Myocyte (in vitro differentiated cells): ENCODE results near the gene CCDC38. TPM values are rescaled to one million over a fixed set of nuclear protein-coding genes. Genes with fewer than 3 reads are reported as not detected.
"Not testable (repeated sequence)": the region's sequence is repeated elsewhere in the genome, so short reads cannot be mapped to it uniquely, and the experiment has no call there.

Source experiments
- DNase-seq: peaks from one replicate; pipeline ENCODE4 v3.0.0-alpha.2; 2012; ENCODE audit warnings: low read depth
- total RNA-seq: library from RNA; depleted of rRNA; stranded (reverse); fragments of >200 nt; gene quantifications from 2 replicates; pipeline ENCODE4 v1.2.3, GENCODE V29; 2014

The CCDC38 gene
- total RNA-seq, 1 donor from 2014 or later, result 0.08 TPM

- no peak for DNase-seq
Observed at GRCh38 chr12:95884998-95885397, 57.4 kb downstream of the CCDC38 start.

GRCh38 chr12:95882873-95883272 lies 59.5 kb downstream of the CCDC38 start:
- DNase-seq, result no peak

DNA sequence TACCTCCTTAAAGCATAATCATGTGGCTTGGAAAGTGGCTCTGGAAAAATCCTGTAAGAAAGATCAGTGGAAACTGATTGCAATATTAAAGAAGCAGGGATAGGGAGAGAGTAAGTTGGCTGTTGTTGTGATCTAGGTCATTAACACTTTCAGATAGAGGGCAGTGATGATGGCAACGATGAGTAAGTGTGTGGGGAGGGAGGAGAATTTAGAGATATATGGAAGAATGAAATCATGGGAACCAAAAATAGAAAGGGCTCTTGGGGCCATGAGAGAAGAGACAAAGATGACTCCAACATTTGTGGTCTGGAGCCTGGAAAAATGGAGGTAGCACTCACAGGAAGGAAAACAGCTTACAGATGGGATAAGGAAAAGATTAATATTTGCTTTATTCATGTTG lies 60.3 kb downstream of the CCDC38 start:
- peak; percentile 58 for DNase-seq

DNA sequence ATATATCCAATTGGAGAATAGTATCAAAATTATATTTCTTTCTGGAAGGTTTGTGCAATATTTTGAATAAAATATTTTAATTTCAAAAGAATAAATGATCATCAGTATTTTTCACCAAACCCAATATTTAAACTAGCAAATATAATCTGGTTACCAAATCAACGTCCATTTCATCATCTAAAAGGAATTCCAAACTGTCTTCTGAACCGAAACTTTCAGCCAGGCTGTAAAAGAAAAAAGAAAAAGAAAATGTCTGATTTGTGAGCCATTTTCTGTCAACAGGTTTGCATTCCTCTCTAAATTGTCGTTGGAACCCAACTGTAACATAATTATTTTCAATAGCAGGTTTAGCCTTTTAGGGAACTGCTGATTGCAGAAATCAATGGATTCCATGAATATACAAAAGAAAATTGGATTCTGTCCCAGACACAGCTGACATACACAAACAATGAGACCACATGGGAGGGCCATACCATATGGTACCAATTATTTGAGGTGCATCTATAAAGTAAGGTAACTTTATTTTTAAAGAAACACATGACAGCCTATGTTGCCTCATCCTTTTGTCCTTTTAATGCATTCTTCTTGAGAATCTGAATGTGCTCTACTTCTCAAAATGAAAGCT lies 61.0 kb downstream of the CCDC38 start:
- DNase-seq, result peak; percentile 15

DNA sequence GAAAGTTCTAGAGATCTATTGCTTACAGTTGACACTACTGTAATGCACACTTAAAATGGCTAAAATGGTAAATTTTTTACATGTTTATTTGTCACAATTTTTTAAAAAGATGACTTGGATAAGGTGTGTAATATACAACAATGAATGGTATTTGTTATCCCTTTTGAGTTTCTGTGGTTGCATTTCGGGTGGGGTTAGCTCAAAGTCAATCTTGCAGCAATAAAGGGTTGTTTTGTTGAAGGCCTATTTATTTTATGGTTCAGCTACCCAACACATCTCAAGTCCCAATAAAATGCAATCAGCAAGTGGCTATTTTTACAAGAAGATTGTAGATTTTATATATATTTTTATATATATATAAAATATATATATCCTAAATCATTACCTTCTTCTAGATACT lies 61.5 kb downstream of the CCDC38 start:
- no peak for DNase-seq

GRCh38 chr12:95877622-95878021 lies 64.8 kb downstream of the CCDC38 start:
- DNase-seq, result no peak

GRCh38 chr12:95874452-95874851 lies 68.0 kb downstream of the CCDC38 start:
- no peak for DNase-seq

DNA sequence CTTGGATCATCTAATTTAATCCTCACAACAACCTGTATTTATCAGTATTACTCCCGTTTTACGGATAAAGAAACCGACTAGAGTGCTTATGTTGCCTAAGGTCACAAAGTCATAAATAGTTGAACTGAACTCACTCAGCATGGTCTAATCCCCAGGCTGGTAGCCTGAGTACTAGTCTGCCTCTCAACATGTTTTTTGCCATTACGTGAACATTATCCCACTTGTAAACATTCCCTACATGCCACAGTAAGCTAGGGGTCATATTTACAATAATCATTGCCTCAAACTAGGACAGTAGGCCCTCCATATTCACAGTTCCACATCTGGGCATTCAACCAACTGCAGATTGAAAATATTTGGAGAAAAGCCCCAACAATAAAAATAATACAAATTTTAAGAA lies 71.5 kb downstream of the CCDC38 start:
- DNase-seq, result no peak

GRCh38 chr12:95863337-95863736 lies 79.1 kb downstream of the CCDC38 start:
- DNase-seq, result no peak

- DNase-seq, result no peak
Observed at GRCh38 chr12:95862038-95862437, 80.4 kb downstream of the CCDC38 start.

DNA sequence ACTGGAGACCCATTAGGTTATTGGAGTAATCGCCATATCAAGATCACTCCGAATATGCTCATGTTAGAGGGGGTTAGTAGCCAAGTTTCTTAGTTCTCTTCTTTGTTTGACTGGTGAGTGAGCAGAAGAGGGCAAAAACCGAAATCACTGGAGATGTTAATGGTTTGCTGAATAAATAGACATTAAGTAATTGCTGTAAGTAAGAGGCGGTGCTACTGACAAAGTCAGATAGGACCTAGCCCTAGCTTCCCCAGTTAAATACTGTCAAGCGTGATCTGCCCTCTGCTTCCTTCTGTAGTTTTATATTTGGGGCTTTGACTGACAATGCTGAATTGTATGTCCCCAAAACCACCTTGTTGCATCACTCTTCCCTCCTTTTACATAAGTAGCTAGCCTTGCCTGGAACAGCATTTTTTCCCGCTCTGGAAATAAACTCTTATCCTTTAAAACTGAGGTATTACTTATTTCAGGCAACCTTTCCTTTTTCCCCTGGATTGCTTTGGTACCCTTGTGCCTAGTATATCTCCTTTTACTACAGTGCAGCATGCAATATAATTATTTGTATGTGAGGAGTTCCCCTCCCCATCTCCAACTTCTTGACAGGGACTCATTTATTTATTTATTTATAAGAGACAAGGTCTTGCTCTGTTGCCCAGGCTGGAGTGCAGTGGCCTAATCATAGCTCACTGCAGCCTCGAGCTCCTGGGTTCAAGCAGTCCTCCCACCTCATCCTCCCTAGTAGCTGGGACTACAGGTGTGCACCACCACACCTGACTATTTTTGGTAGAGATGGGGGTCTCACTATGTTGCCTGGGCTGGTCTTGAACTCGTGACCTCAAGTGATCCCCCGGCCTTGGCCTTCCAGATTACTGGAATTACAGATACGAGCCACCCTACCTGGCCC lies 82.2 kb downstream of the CCDC38 start:
- DNase-seq, result no peak

DNA sequence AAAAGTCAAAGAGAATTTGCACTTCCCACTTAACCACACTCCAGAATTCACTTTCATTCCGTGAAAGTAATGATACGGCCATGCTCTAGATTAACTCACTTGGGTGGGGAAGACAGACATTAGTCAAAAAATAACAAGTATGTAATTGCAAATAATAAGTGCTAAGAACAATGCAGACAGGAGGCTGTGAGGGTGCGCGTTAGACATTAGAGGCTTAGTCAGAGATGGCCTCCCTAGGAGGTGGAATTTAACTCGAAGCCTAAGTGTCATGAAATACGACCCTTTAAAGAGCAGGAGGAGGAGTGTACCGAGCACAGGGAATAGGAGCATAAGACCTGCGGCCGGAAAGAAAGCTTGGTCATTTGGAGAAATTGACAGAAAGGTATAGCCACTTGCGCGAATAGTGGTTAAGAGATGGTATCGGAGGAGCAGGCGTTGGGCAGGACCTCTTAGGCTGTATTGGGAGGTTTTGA lies 83.0 kb downstream of the CCDC38 start:
- DNase-seq, result peak; percentile 45

DNA sequence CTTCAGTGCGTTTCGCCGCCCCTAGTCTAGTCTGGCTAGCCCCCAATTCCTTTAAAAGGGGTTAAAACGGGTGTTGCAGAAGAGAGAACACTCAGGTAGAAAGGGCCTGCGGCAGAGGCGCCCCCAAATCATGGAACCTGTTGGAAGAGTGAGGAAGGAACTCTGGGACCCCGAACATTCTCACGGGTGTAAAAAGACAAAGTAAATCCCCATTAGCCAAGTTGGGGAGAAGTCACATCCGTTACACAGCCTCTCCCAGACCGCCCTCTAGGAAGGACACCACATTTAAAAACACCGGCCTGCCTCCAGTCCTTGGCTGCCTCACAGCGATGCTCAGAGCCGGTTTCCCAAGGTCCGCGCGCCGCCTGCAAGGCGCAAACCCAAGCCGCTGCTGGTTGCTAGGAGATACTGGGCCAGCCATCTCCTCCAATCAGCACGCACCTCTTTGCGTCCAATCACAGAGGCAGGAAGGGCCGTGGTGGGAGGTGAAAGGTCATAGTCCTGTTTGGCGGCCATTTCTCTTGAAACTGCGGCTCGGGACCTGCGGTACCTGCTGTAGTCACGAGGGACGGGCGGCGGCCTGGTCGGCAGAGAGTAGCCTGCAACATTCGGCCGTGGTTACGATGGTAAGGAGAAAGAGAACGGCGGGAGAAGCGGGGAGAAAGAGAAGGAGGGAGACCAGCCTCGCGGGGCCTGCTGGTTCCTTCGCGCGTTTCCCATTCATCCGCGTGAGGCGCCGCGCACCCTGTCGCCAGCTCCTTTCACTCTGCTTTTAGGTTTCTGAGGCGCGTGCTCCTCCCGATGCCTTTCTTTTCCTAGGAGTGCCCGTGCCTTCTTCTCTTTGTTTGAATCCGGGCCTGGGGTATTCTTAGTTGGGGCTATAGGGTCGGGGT lies 83.7 kb downstream of the CCDC38 start, which contains the start of gene SNRPF:
TSS of gene SNRPF (plus strand) at position 502 of the 893 bp plus-strand sequence. CDS start at position 624, 122 bp downstream.
- peak; percentile 98 for DNase-seq

GRCh38 chr12:95857799-95858198 lies 84.6 kb downstream of the CCDC38 start:
- DNase-seq, result no peak

- no peak for DNase-seq
Observed at GRCh38 chr12:95857156-95857555, 85.3 kb downstream of the CCDC38 start.

GRCh38 chr12:95852133-95852532 lies 90.3 kb downstream of the CCDC38 start:
- no peak for DNase-seq

DNA sequence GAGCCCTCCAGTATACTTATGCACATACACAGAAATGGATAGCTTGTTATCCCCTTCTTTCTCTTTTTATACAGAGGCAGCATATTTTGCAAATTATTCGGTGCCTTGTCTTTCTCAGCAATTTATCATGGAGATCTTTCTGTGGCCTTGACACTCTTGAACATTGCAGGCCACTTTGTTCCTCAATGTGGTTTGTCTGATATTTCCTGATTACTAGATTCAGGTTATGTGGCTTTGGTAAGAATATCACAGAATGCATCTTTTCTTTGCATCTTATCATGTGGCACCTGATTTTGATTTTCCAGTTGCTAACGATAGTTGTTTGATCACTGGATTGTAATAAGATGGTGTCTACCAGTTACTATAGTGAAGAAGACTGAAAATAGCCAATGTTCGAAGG lies 90.8 kb downstream of the CCDC38 start:
- no peak for DNase-seq

DNA sequence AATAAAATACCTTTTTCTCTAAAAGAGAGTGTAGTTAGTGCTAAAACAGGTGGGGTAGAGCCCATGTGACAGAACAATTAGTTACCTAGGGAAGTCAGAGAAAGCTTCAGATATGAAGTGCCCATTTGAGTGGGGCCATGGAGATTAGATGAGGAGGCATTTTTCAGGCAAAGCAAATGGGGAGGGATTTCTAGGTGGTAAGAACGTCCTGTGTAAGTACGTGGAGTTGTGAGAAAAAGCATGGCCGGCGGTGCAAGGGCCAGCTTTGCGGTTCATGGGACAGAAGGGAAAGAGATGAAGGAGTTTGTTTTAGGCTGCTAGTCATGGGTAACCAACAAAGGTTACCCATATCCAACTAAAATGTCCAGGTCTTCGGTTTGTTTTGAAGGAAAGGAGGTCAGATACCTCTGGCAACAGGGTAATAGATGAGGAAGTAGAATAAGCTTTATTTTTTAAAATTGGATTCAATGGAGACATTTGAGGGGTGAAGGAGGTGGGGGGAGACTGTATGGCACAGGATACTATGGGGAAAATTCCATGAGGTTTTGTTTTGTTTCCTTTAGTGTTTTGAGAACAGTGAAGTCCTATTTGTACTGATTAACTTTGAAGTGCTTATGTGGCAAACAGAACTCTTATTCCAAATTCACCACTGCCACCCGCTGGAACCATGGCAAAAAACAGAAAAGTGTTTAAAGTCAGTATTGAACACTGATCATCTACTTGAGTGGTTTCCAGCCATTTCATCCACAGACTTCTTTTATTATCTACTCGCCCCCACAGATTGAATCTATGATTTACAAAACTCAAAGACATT lies 93.6 kb downstream of the CCDC38 start:
- DNase-seq, result peak; percentile 25

GRCh38 chr12:95842426-95842825 lies 100.0 kb downstream of the CCDC38 start:
- DNase-seq, result not testable (repeated sequence)

GRCh38 chr12:95838125-95838524 lies 104.3 kb downstream of the CCDC38 start:
- peak; percentile 78 for DNase-seq
